Activated T-cell treated with anti-CD3 and anti-CD28 coated beads, Interleukin-2, amount 50 U/mL, for 1 hour (primary cell): ENCODE data around the gene LAPTM5.

ENCODE experiments used
- DNase-seq: peaks from one replicate; pipeline ENCODE4 v3.0.0-alpha.2; 2020

Gene LAPTM5

GRCh38 chr1:30786264-30786991 is 28.9 kb upstream of the LAPTM5 start:
- no peak for DNase-seq

- DNase-seq: no peak
These were observed 28.1 kb upstream of the LAPTM5 start for GRCh38 chr1:30785714-30786113.

GRCh38 chr1:30785181-30785580 is 27.6 kb upstream of the LAPTM5 start:
- no peak for DNase-seq

GRCh38 chr1:30783256-30783915 is 25.8 kb upstream of the LAPTM5 start:
- DNase-seq: no peak

- peak; percentile 83 for DNase-seq
These were observed 25.0 kb upstream of the LAPTM5 start for GRCh38 chr1:30782361-30783255.

GRCh38 chr1:30781906-30782305 is 24.3 kb upstream of the LAPTM5 start:
- no peak for DNase-seq

- no peak for DNase-seq
These were observed 22.8 kb upstream of the LAPTM5 start for GRCh38 chr1:30780409-30780808.

- DNase-seq: peak; percentile 97
These were observed 21.9 kb upstream of the LAPTM5 start for GRCh38 chr1:30779294-30780071.

GRCh38 chr1:30778979-30779293 is 21.4 kb upstream of the LAPTM5 start:
- DNase-seq: no peak

- DNase-seq: no peak
These were observed 20.8 kb upstream of the LAPTM5 start for GRCh38 chr1:30778154-30778978.

GRCh38 chr1:30777904-30778153 is 20.3 kb upstream of the LAPTM5 start:
- DNase-seq: no peak

GRCh38 chr1:30777060-30777903 is 19.7 kb upstream of the LAPTM5 start:
- DNase-seq: no peak

GRCh38 chr1:30776097-30777059 is 18.8 kb upstream of the LAPTM5 start:
- no peak for DNase-seq

- DNase-seq: no peak
These were observed 17.9 kb upstream of the LAPTM5 start for GRCh38 chr1:30775433-30775975.

- DNase-seq: no peak
These were observed 17.2 kb upstream of the LAPTM5 start for GRCh38 chr1:30774550-30775432.

GRCh38 chr1:30773722-30774358 is 16.3 kb upstream of the LAPTM5 start:
- DNase-seq: no peak

GRCh38 chr1:30771005-30771404 is 13.4 kb upstream of the LAPTM5 start:
- no peak for DNase-seq

GRCh38 chr1:30770150-30770549 is 12.6 kb upstream of the LAPTM5 start:
- DNase-seq: no peak
